H1 (cell line): Measurements from ENCODE around the gene PRSS22. TPM values are rescaled to one million over a fixed set of nuclear protein-coding genes. Genes with fewer than 3 reads are reported as not detected.

Source experiments
- ASH2L ChIP-seq: fragments of 200-600, 300-600 bp; sonication (generic); IDR thresholded peaks from one replicate; pipeline ENCODE4 v1.7.1; 2017; ENCODE audit warnings: low read length
- ATF3 ChIP-seq: IDR thresholded peaks from 2 replicates; pipeline ENCODE4 v1.6.1; 2011; ENCODE audit warnings: low read depth, mild to moderate bottlenecking, low read length; ENCODE audit not compliant: insufficient read depth
- BACH1 ChIP-seq: IDR thresholded peaks from 2 replicates; pipeline ENCODE4 v1.6.1; 2012; ENCODE audit warnings: low read length, improper control_type of control experiment
- BCL11A ChIP-seq, 2 experiments: IDR thresholded peaks; one replicate each; pipeline ENCODE4 v1.6.1; 2011; ENCODE audit warnings: low read depth in 2 of 2, low read length in 2 of 2, mild to moderate bottlenecking in 2 of 2
- CHD7 ChIP-seq: fragments of 300-600 bp; sonication (generic); IDR thresholded peaks from 2 replicates; pipeline ENCODE4 v1.7.1; 2012; ENCODE audit warnings: low read length, moderate library complexity, mild to moderate bottlenecking, inconsistent platforms; ENCODE audit not compliant: insufficient replicate concordance
- JUND ChIP-seq: IDR thresholded peaks from 2 replicates; pipeline ENCODE4 v1.6.1; 2011; ENCODE audit warnings: mild to moderate bottlenecking, improper control_type of control experiment, low read length
- PHF8 ChIP-seq: fragments of 200-600 bp; sonication (generic); conservative IDR thresholded peaks from 2 replicates; pipeline ENCODE4 v1.7.1; 2012; ENCODE audit warnings: low read depth, mild to moderate bottlenecking, inconsistent platforms, low read length, moderate library complexity
- POLR2A ChIP-seq, 2 experiments: IDR thresholded peaks; 1 replicate in 1 of 2; 2 replicates in 1 of 2; pipeline ENCODE4 v1.6.1; 2011; ENCODE audit warnings: low read depth in 2 of 2, low read length in 2 of 2, mild to moderate bottlenecking in 2 of 2; ENCODE audit errors: control extremely low read depth in 1 of 2
- RFX5 ChIP-seq: IDR thresholded peaks from 2 replicates; pipeline ENCODE4 v1.6.1; 2011; ENCODE audit warnings: low read depth, low read length, improper control_type of control experiment, borderline replicate concordance
- SAP30 ChIP-seq: fragments of 300-600 bp; sonication (generic); IDR thresholded peaks from 2 replicates; pipeline ENCODE4 v1.7.1; 2012; ENCODE audit warnings: low read length, moderate library complexity, mild to moderate bottlenecking, inconsistent platforms; ENCODE audit not compliant: insufficient read depth, insufficient replicate concordance
- TCF12 ChIP-seq: IDR thresholded peaks from 2 replicates; pipeline ENCODE4 v1.6.1; 2011; ENCODE audit warnings: low read depth, mild to moderate bottlenecking, low read length
- polyA plus RNA-seq, 7 experiments: library from polyadenylated mRNA; depleted of rRNA in 3 of 7; stranded (reverse) in 5 of 7; unstranded in 2 of 7; fragments of >200 nt in 5 of 7; fragments of 200-250 nt in 2 of 7; gene quantifications; 1 replicate in 5 of 7; 2 replicates in 1 of 7; 4 replicates in 1 of 7; pipeline versions ENCODE4 v1.2.1 to v1.2.3, GENCODE V29; 2011 to 2013; ENCODE audit warnings: missing spikeins in 2 of 7, mixed read lengths in 2 of 7
- total RNA-seq: library from RNA; stranded (reverse); fragmentation: NEBNext Ultra II Directional; extraction: Animal tissue kit (Norgen Biotek cat#: 25700); gene quantifications from 2 replicates; pipeline ENCODE4 v1.2.1, GENCODE V29; 2021

Gene PRSS22
- total and polyA plus RNA-seq, 2 of the 8 experiments (the other 6 are each of a cell fraction or from before 2014, with no cell fraction given), result 4.0 to 4.4 TPM

GRCh38 chr16:2897110-2897509 lies 39.1 kb upstream of the PRSS22 start (continued):
- TF ChIP-seq CHD7 (no peak), RFX5 (no peak), PHF8 (no peak), SAP30 (no peak), ASH2L (no peak), JUND (no peak), ATF3 (no peak), POLR2A (IDR thresholded peaks at IDR 0.05; ENCODE audit: control extremely low read depth in 1 of 2, low read depth in 2 of 2, low read length in 2 of 2) (no peak), BCL11A (IDR thresholded peaks at IDR 0.05; ENCODE audit: low read depth in 2 of 2, low read length in 2 of 2) (no peak), TCF12 (no peak), BACH1 (no peak)
